Measurements from ENCODE around the gene NRG2.

GRCh38 chr5:139962445-139962844, 80.7 kb downstream of the NRG2 start:
- no peak for TF ChIP-seq CTCF (IDR thresholded peaks at IDR 0.05 in 8 of 11, conservative IDR thresholded peaks at IDR 0.05 in 3 of 11)
- TF ChIP-seq POLR2AphosphoS5 (IDR thresholded peaks at IDR 0.05): no peak
- TF ChIP-seq POLR2A (IDR thresholded peaks at IDR 0.05): no peak
